DOHH2 (cell line): ENCODE measurements around the gene FOSB.

Source experiments
- H3F3A ChIP-seq: fragments of 200-600 bp; sonication (generic), shearing (Covaris generic); 2 replicates; pipeline ENCODE4 v1.6.0; 2016; ENCODE audit warnings: antibody characterized with exemption, mild to moderate bottlenecking; ENCODE audit not compliant: control insufficient read depth, insufficient read depth
- H3K27ac ChIP-seq: fragments of 200-600 bp; sonication (generic); 2 replicates; pipeline ENCODE4 v1.5.1; 2014; ENCODE audit warnings: low read depth, mild to moderate bottlenecking, low read length, moderate library complexity
- H3K27me3 ChIP-seq: fragments of 200-600 bp; sonication (generic); 2 replicates; pipeline ENCODE4 v1.6.1; 2014; ENCODE audit warnings: mild to moderate bottlenecking, low read length, mixed read lengths; ENCODE audit not compliant: control insufficient read depth
- H3K36me3 ChIP-seq: fragments of 200-600 bp; sonication (generic); 2 replicates; pipeline ENCODE4 v1.6.1; 2014; ENCODE audit warnings: mild to moderate bottlenecking, low read length, moderate library complexity, mixed read lengths; ENCODE audit not compliant: control insufficient read depth
- H3K4me1 ChIP-seq: fragments of 200-600 bp; sonication (generic); 2 replicates; pipeline ENCODE4 v1.6.1; 2014; ENCODE audit warnings: mild to moderate bottlenecking, low read length, mixed read lengths; ENCODE audit not compliant: control insufficient read depth
- H3K4me2 ChIP-seq: fragments of 200-600 bp; sonication (generic); 2 replicates; pipeline ENCODE4 v1.6.0; 2014; ENCODE audit warnings: mild to moderate bottlenecking, low read length, moderate library complexity
- H3K4me3 ChIP-seq: fragments of 200-600 bp; sonication (generic); 2 replicates; pipeline ENCODE4 v1.5.1; 2014; ENCODE audit warnings: mild to moderate bottlenecking, low read length, mixed read lengths
- H3K79me2 ChIP-seq: fragments of 200-600 bp; sonication (generic); 2 replicates; pipeline ENCODE4 v1.6.1; 2014; ENCODE audit warnings: mild to moderate bottlenecking, low read length, mixed read lengths; ENCODE audit not compliant: control insufficient read depth
- H3K9me2 ChIP-seq: fragments of 200-600 bp; sonication (generic); replicated peaks from 2 replicates; pipeline ENCODE4 v1.6.1; 2014; ENCODE audit warnings: mild to moderate bottlenecking, low read length, mixed read lengths; ENCODE audit not compliant: control insufficient read depth
- H3K9me3 ChIP-seq: fragments of 200-600 bp; sonication (generic); 2 replicates; pipeline ENCODE4 v1.6.1; 2014; ENCODE audit warnings: antibody characterized with exemption, low read length, mixed read lengths; ENCODE audit not compliant: control insufficient read depth, insufficient read depth
- H4K20me1 ChIP-seq: fragments of 200-600 bp; sonication (generic); 2 replicates; pipeline ENCODE4 v1.6.0; 2014; ENCODE audit warnings: low read depth, mild to moderate bottlenecking, antibody characterized with exemption, low read length, moderate library complexity; ENCODE audit not compliant: control insufficient read depth, insufficient read depth
- CTCF ChIP-seq: fragments of 200-600 bp; sonication (generic); IDR thresholded peaks from one replicate; pipeline ENCODE4 v1.5.1; 2014; ENCODE audit warnings: antibody characterized with exemption, mild to moderate bottlenecking, low read depth, low read length; ENCODE audit not compliant: poor library complexity, severe bottlenecking
- EZH2phosphoT487 ChIP-seq: fragments of 200-600 bp; sonication (generic); IDR thresholded peaks from 2 replicates; pipeline ENCODE4 v1.6.1; 2017; ENCODE audit warnings: borderline replicate concordance, mild to moderate bottlenecking, antibody characterized with exemption, low read length, moderate library complexity, mixed read lengths

Gene FOSB

GRCh38 chr19:45478454-45479238 is 10.8 kb downstream of the FOSB start:
- H3K4me2 ChIP-seq, result peak overlapping the region; percentile 72
- H3K79me2 ChIP-seq, result no peaks in the 10 kb centered on the region
- no peaks in the 10 kb centered on the region for H3K9me2 ChIP-seq
- H3F3A ChIP-seq, result 0 out of 2 replicates have a peak, but pooled peaks cover 10% of the 10 kb centered on the region
- H3K36me3 ChIP-seq, result no peaks in the 10 kb centered on the region
- peaks cover 37% of the 10 kb centered on the region for H3K4me1 ChIP-seq
- H3K4me3 ChIP-seq, result peak overlapping the region; percentile 84
- H3K27ac ChIP-seq, result peak overlapping the region; percentile 87
- H3K9me3 ChIP-seq, result no peaks in the 10 kb centered on the region
- no peaks in the 10 kb centered on the region for H4K20me1 ChIP-seq
- TF ChIP-seq CTCF (peak; percentile 86), EZH2phosphoT487 (no peak)
- H3K27me3 ChIP-seq, result peaks cover 3% of the 10 kb centered on the region; the same call in 1 of the 2 replicates

GRCh38 chr19:45483033-45483432 is 15.2 kb downstream of the FOSB start:
- Histone ChIP-seq H3K4me3 (no peak overlapping the region), H3K4me2 (no peak overlapping the region), H3K36me3 (no peaks in the 10 kb centered on the region), H4K20me1 (no peaks in the 10 kb centered on the region), H3K4me1 (peaks cover 18% of the 10 kb centered on the region), H3F3A (0 out of 2 replicates have a peak, but pooled peaks cover 6% of the 10 kb centered on the region), H3K27me3 (no peaks in the 10 kb centered on the region), H3K79me2 (no peaks in the 10 kb centered on the region), H3K9me3 (no peaks in the 10 kb centered on the region), H3K27ac (no peak overlapping the region), H3K9me2 (no peaks in the 10 kb centered on the region)
- TF ChIP-seq CTCF, result no peak
- TF ChIP-seq EZH2phosphoT487, result no peak

GRCh38 chr19:45484273-45484945 is 16.6 kb downstream of the FOSB start:
- no peaks in the 10 kb centered on the region for H3K36me3 ChIP-seq
- H3K27me3 ChIP-seq, result no peaks in the 10 kb centered on the region
- H3K4me3 ChIP-seq, result no peak overlapping the region
- no peaks in the 10 kb centered on the region for H3K79me2 ChIP-seq
- H3K4me2 ChIP-seq, result no peak overlapping the region
- no peaks in the 10 kb centered on the region for H4K20me1 ChIP-seq
- no peak for TF ChIP-seq CTCF
- no peak for TF ChIP-seq EZH2phosphoT487
- 0 out of 2 replicates have a peak, but pooled peaks cover 1% of the 10 kb centered on the region for H3F3A ChIP-seq
- peaks cover 11% of the 10 kb centered on the region for H3K4me1 ChIP-seq
- no peak overlapping the region for H3K27ac ChIP-seq
- no peaks in the 10 kb centered on the region for H3K9me3 ChIP-seq
- H3K9me2 ChIP-seq, result no peaks in the 10 kb centered on the region
